Gastrocnemius medialis (tissue), 4 donors: ENCODE measurements around the gene CNNM2. TPM values are rescaled to one million over a fixed set of nuclear protein-coding genes. Genes with fewer than 3 reads are reported as not detected.
"Not testable (repeated sequence)": the region's sequence is repeated elsewhere in the genome, so short reads cannot be mapped to it uniquely, and the experiment has no call there.

ENCODE experiments used
- ATAC-seq, 2 donors: fragments of 150-250 bp; one replicate each; pipeline ENCODE4 v1.9.1; 2016
- DNase-seq, 2 donors: peaks; one replicate each; pipeline ENCODE4 v3.0.0-alpha.2; 2019
- H3K27ac ChIP-seq, 4 donors: fragments of 200-600 bp; sonication (generic); 1 replicate in 1 of 4; 2 replicates in 3 of 4; pipeline ENCODE4 v1.5.1; 2016 to 2018; ENCODE audit warnings: mild to moderate bottlenecking in 2 of 4, moderate library complexity in 1 of 4
- H3K27me3 ChIP-seq, 3 donors: fragments of 200-600 bp; sonication (generic) in 2 of 3; 1 replicate in 1 of 3; 2 replicates in 2 of 3; pipeline versions ENCODE4 v1.5.1 to v1.6.0; 2016 to 2019; ENCODE audit warnings: mild to moderate bottlenecking in 1 of 3, moderate library complexity in 1 of 3
- H3K36me3 ChIP-seq, 2 donors: fragments of 200-600 bp; sonication (generic) in 1 of 2; one replicate each; pipeline ENCODE4 v1.5.1; 2017 to 2018
- H3K4me1 ChIP-seq, 2 donors: fragments of 200-600 bp; sonication (generic) in 1 of 2; one replicate each; pipeline ENCODE4 v1.5.1; 2016 to 2017; ENCODE audit warnings: mild to moderate bottlenecking in 2 of 2
- H3K4me3 ChIP-seq, 4 donors: fragments of 200-600 bp; sonication (generic) in 3 of 4; 1 replicate in 1 of 4; 2 replicates in 3 of 4; pipeline ENCODE4 v1.5.1; 2016 to 2019; ENCODE audit warnings: mild to moderate bottlenecking in 2 of 4
- H3K9me3 ChIP-seq, 3 donors: fragments of 200-600 bp; sonication (generic) in 2 of 3; 1 replicate in 1 of 3; 2 replicates in 2 of 3; pipeline ENCODE4 v1.5.1; 2016 to 2019
- CTCF ChIP-seq, 5 experiments: fragments of 450-650 bp in 3 of 5; fragments of 200-600 bp in 2 of 5; sonication (generic) in 2 of 5; IDR thresholded peaks in 4 of 5; conservative IDR thresholded peaks in 1 of 5; 1 replicate in 4 of 5; 2 replicates in 1 of 5; pipeline ENCODE4 v1.5.1; 2016 to 2019; ENCODE audit warnings: antibody characterized with exemption in 5 of 5, mild to moderate bottlenecking in 3 of 5, moderate library complexity in 3 of 5
- POLR2A ChIP-seq, 2 donors: fragments of 450-650 bp; IDR thresholded peaks; one replicate each; pipeline ENCODE4 v1.6.1; 2017; ENCODE audit warnings: antibody characterized with exemption in 2 of 2, mild to moderate bottlenecking in 2 of 2, moderate library complexity in 2 of 2
- in situ Hi-C, 4 donors: fragments of 200-750 bp; cut with MboI; loops; one replicate each; pipeline versions ENCODE4 v1.15.0 to v1.8.0; 2017; ENCODE audit warnings: low sequenced_read_pairs in 4 of 4
- intact Hi-C: fragments of 100-400 bp; cut with DNase I; formaldehyde crosslinking; loops from one replicate; pipeline ENCODE4 v1.15.1; 2023; ENCODE audit warnings: low total_unique reads
- total RNA-seq, 4 donors: library from RNA; depleted of rRNA; stranded (reverse); fragments of >200 nt; gene quantifications; one replicate each; pipeline versions ENCODE4 v1.1.0 to v1.2.3, GENCODE V29; 2016

The CNNM2 gene
- total RNA-seq, 4 donors from 2014 or later, result 1.1 to 3.2 (median 2.0) TPM

- intact Hi-C loops, result no loop called here
- DNase-seq, result no peak
- in situ Hi-C loops, result no loop called here
- no peaks in the 10 kb centered on the region for H3K9me3 ChIP-seq
- H3K27me3 ChIP-seq, result no peaks in the 10 kb centered on the region
- ATAC-seq, result no peak
- H3K4me1 ChIP-seq, result peaks cover 58 to 59% of the 10 kb centered on the region in 2 donors
- H3K27ac ChIP-seq, result peak overlapping the region; percentile 79 to 92 (median 86)
- H3K4me3 ChIP-seq, result no peak overlapping the region
- TF ChIP-seq CTCF (IDR thresholded peaks at IDR 0.05 in 4 of 5, conservative IDR thresholded peaks at IDR 0.05 in 1 of 5) (no peak), POLR2A (IDR thresholded peaks at IDR 0.05) (no peak)
- no peaks in the 10 kb centered on the region for H3K36me3 ChIP-seq
Measured at GRCh38 chr10:103125323-103126267, 207.5 kb downstream of the CNNM2 start.

- H3K36me3 ChIP-seq, result no peaks in the 10 kb centered on the region
- in situ Hi-C loops, result no loop called here
- no peaks in the 10 kb centered on the region for H3K9me3 ChIP-seq
- H3K4me1 ChIP-seq, result peaks cover 45 to 48% of the 10 kb centered on the region in 2 donors
- H3K27me3 ChIP-seq, result no peaks in the 10 kb centered on the region
- ATAC-seq, result no peak
- no peak overlapping the region for H3K4me3 ChIP-seq
- intact Hi-C loops, result no loop called here
- no peak for DNase-seq
- TF ChIP-seq POLR2A (IDR thresholded peaks at IDR 0.05) (no peak), CTCF (IDR thresholded peaks at IDR 0.05 in 4 of 5, conservative IDR thresholded peaks at IDR 0.05 in 1 of 5) (no peak)
- H3K27ac ChIP-seq, result peak overlapping the region; percentile 79 to 92 (median 86)
Measured at GRCh38 chr10:103127241-103127640, 209.1 kb downstream of the CNNM2 start.

GRCh38 chr10:103130180-103130579 is 212.1 kb downstream of the CNNM2 start:
- intact Hi-C loops, result not testable (repeated sequence)

GRCh38 chr10:103130910-103131309 is 212.8 kb downstream of the CNNM2 start:
- DNase-seq, result no peak
- in situ Hi-C loops, result no loop called here
- H3K4me3 ChIP-seq, result no peak overlapping the region
- H3K27ac ChIP-seq, result peak overlapping the region; percentile 84 to 95 (median 88)
- no peak for TF ChIP-seq POLR2A (IDR thresholded peaks at IDR 0.05)
- no peak for TF ChIP-seq CTCF (IDR thresholded peaks at IDR 0.05 in 4 of 5, conservative IDR thresholded peaks at IDR 0.05 in 1 of 5)
- H3K9me3 ChIP-seq, result no peaks in the 10 kb centered on the region
- peaks cover 30% of the 10 kb centered on the region in 2 donors for H3K4me1 ChIP-seq
- intact Hi-C loops, result no loop called here
- no peak for ATAC-seq
- H3K36me3 ChIP-seq, result peaks cover 0 to 10% of the 10 kb centered on the region in 2 donors
- H3K27me3 ChIP-seq, result no peaks in the 10 kb centered on the region

More at GRCh38 chr10:103130180-103130579, 212.1 kb downstream of the CNNM2 start:
- in situ Hi-C loops, H3K9me3 ChIP-seq, H3K27me3 ChIP-seq, ATAC-seq, H3K36me3 ChIP-seq, H3K4me3 ChIP-seq, DNase-seq: not testable (repeated sequence)
- Histone ChIP-seq H3K4me1 (peaks cover 30% of the 10 kb centered on the region in 2 donors), H3K27ac (peak overlapping the region; percentile 84 to 95 (median 88))

GRCh38 chr10:103135168-103135567 is 217.1 kb downstream of the CNNM2 start:
- Histone ChIP-seq H3K36me3 (peaks cover 0 to 20% of the 10 kb centered on the region in 2 donors), H3K4me1 (peaks cover 26 to 39% of the 10 kb centered on the region in 2 donors), H3K27ac (peak overlapping the region; percentile 84 to 95 (median 92))
- H3K27me3 ChIP-seq, intact Hi-C loops, ATAC-seq, DNase-seq, H3K4me3 ChIP-seq, H3K9me3 ChIP-seq, in situ Hi-C loops: not testable (repeated sequence)
